GM12873 (cell line): Measurements from ENCODE around the gene IFI35.

ENCODE experiments used
- CTCF ChIP-seq: IDR thresholded peaks from 2 replicates; pipeline ENCODE4 v1.5.1; 2012; ENCODE audit warnings: low read depth, mild to moderate bottlenecking, moderate library complexity, low read length, control low read depth; ENCODE audit not compliant: insufficient read depth; ENCODE audit errors: missing control alignments

The IFI35 gene

GRCh38 chr17:43042025-43042628 is 35.5 kb downstream of the IFI35 start:
- no peak for TF ChIP-seq CTCF

- no peak for TF ChIP-seq CTCF
Measured at GRCh38 chr17:43043307-43043706, 36.7 kb downstream of the IFI35 start.

- TF ChIP-seq CTCF, result no peak
Measured at GRCh38 chr17:43044024-43044423, 37.4 kb downstream of the IFI35 start.

- no peak for TF ChIP-seq CTCF
Measured at GRCh38 chr17:43051969-43052368, 45.4 kb downstream of the IFI35 start.

- TF ChIP-seq CTCF, result no peak
Measured at GRCh38 chr17:43056051-43056450, 49.5 kb downstream of the IFI35 start.

- no peak for TF ChIP-seq CTCF
Measured at GRCh38 chr17:43062984-43063638, 56.5 kb downstream of the IFI35 start.
